GM12864 (cell line): ENCODE measurements around the gene CMTM8.

Experiments used
- DNase-seq: peaks from one replicate; pipeline ENCODE4 v3.0.0-alpha.2; 2011; ENCODE audit warnings: low read depth
- H3K4me3 ChIP-seq: 2 replicates; pipeline ENCODE4 v1.5.1; 2011; ENCODE audit warnings: mild to moderate bottlenecking, low read depth, low read length, control low read depth
- CTCF ChIP-seq: IDR thresholded peaks from 2 replicates; pipeline ENCODE4 v1.5.1; 2011; ENCODE audit warnings: low read depth, mild to moderate bottlenecking, moderate library complexity, low read length, control low read depth, inconsistent platforms; ENCODE audit errors: missing control alignments

CMTM8 gene

GRCh38 chr3:32278714-32279113, 40.2 kb downstream of the CMTM8 start:
- TF ChIP-seq CTCF = no peak
- no peak overlapping the region for H3K4me3 ChIP-seq
- no peak for DNase-seq

- no peak for TF ChIP-seq CTCF
- DNase-seq = no peak
- no peak overlapping the region for H3K4me3 ChIP-seq
These were observed 41.9 kb downstream of the CMTM8 start for GRCh38 chr3:32280262-32280910.

GRCh38 chr3:32281570-32282106, 43.2 kb downstream of the CMTM8 start:
- no peak for TF ChIP-seq CTCF
- no peak for DNase-seq
- H3K4me3 ChIP-seq = no peak overlapping the region

- TF ChIP-seq CTCF = no peak
- H3K4me3 ChIP-seq = no peak overlapping the region
- DNase-seq = no peak
These were observed 44.2 kb downstream of the CMTM8 start for GRCh38 chr3:32282578-32283154.

- no peak for DNase-seq
- no peak for TF ChIP-seq CTCF
- H3K4me3 ChIP-seq = no peak overlapping the region
These were observed 44.8 kb downstream of the CMTM8 start for GRCh38 chr3:32283304-32283703.

GRCh38 chr3:32284443-32285212, 46.1 kb downstream of the CMTM8 start:
- TF ChIP-seq CTCF = no peak
- DNase-seq = no peak
- no peak overlapping the region for H3K4me3 ChIP-seq
